ENCODE results near the gene ZNF101.

DNA sequence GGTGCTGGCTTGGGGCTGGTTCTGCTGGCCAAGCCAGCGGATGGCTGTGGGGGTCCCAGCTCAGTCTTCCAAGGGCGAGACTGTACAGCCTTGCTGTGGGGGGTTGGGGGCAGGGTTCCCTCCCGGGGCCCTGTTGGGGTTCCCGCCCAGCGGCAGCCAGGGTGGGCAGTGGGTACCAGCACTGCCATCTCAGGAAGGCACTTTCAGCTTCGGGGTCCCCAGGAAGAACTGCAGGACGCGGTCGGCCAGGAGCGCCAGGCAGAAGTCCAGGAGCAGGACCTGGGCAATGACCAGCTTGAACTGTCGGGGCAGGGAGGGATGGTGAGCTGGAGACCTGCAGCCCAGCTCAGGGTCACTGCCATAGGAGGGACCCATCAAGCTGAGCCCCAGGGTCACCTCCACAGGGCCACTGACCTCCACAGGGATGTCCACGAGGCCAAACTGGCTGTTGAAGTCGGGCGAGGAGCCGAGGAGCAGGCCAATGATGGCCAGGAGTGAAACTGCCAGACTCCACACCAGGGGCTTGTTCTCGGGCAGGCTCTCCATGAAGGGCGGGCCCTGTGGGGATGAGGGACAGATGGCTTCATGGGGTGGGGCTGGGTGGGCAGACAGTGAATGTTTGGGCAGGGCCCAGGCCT lies 23.3 kb upstream of the ZNF101 start:
- no peak for TF ChIP-seq EZH2 (IDR thresholded peaks at IDR 0.05; ENCODE audit: low read length, missing control alignments)
- TF ChIP-seq CTCF (conservative IDR thresholded peaks at IDR 0.05 in 1 of 2, IDR thresholded peaks at IDR 0.05 in 1 of 2; ENCODE audit: low read depth in 1 of 2, low read length in 2 of 2), result no peak

All from fibroblast of lung (primary cell).